ENCODE data around the gene CALHM1. TPM values are rescaled to one million over a fixed set of nuclear protein-coding genes. Genes with fewer than 3 reads are reported as not detected.

CALHM1 gene
- polyA plus RNA-seq, 4 donors, result 0.06 to 0.09 (median 0.07) TPM

GRCh38 chr10:103457176-103457712, 1.5 kb downstream of the CALHM1 start:
- no peak for DNase-seq (ENCODE audit: low read depth in 4 of 4, low spot score in 3 of 4)

- no peak for DNase-seq (ENCODE audit: low read depth in 4 of 4, low spot score in 3 of 4)
Measured at GRCh38 chr10:103456074-103456660, 2.5 kb downstream of the CALHM1 start.

- DNase-seq (ENCODE audit: low read depth in 4 of 4, low spot score in 3 of 4), result no peak
Measured at GRCh38 chr10:103455235-103455634, 3.5 kb downstream of the CALHM1 start.

GRCh38 chr10:103454026-103454425, 4.7 kb downstream of the CALHM1 start:
- DNase-seq (ENCODE audit: low read depth in 4 of 4, low spot score in 3 of 4), result no peak

GRCh38 chr10:103452506-103453230, 6.0 kb downstream of the CALHM1 start:
- no peak for DNase-seq (ENCODE audit: low read depth in 4 of 4, low spot score in 3 of 4)

- peak; percentile 33 to 52 (median 40) for DNase-seq (ENCODE audit: low read depth in 4 of 4, low spot score in 3 of 4)
Measured at GRCh38 chr10:103451831-103452505, 6.7 kb downstream of the CALHM1 start, which contains the start of gene CALHM2. CALHM2 (minus strand) TSS chr10:103452370; CDS start chr10:103449941, 2,429 bp downstream.

GRCh38 chr10:103451091-103451813, 7.4 kb downstream of the CALHM1 start:
- DNase-seq (ENCODE audit: low read depth in 4 of 4, low spot score in 3 of 4), result no peak

- DNase-seq (ENCODE audit: low read depth in 4 of 4, low spot score in 3 of 4), result no peak
Measured at GRCh38 chr10:103450201-103450695, 8.5 kb downstream of the CALHM1 start.

- no peak for DNase-seq (ENCODE audit: low read depth in 4 of 4, low spot score in 3 of 4)
Measured at GRCh38 chr10:103449208-103450144, 9.2 kb downstream of the CALHM1 start.

- DNase-seq (ENCODE audit: low read depth in 4 of 4, low spot score in 3 of 4), result no peak
Measured at GRCh38 chr10:103448746-103449145, 10.0 kb downstream of the CALHM1 start.

- DNase-seq (ENCODE audit: low read depth in 4 of 4, low spot score in 3 of 4), result no peak
Measured at GRCh38 chr10:103447187-103447586, 11.5 kb downstream of the CALHM1 start.

GRCh38 chr10:103445767-103446567, 12.7 kb downstream of the CALHM1 start:
- no peak for DNase-seq (ENCODE audit: low read depth in 4 of 4, low spot score in 3 of 4)

GRCh38 chr10:103445366-103445765, 13.3 kb downstream of the CALHM1 start:
- DNase-seq (ENCODE audit: low read depth in 4 of 4, low spot score in 3 of 4), result no peak

GRCh38 chr10:103444478-103444877, 14.2 kb downstream of the CALHM1 start:
- DNase-seq (ENCODE audit: low read depth in 4 of 4, low spot score in 3 of 4), result no peak

- no peak for DNase-seq (ENCODE audit: low read depth in 4 of 4, low spot score in 3 of 4)
Measured at GRCh38 chr10:103443475-103444185, 15.1 kb downstream of the CALHM1 start.

- DNase-seq (ENCODE audit: low read depth in 4 of 4, low spot score in 3 of 4), result no peak
Measured at GRCh38 chr10:103442031-103442461, 16.7 kb downstream of the CALHM1 start.

- DNase-seq (ENCODE audit: low read depth in 4 of 4, low spot score in 3 of 4), result no peak
Measured at GRCh38 chr10:103441611-103442010, 17.1 kb downstream of the CALHM1 start.

- no peak for DNase-seq (ENCODE audit: low read depth in 4 of 4, low spot score in 3 of 4)
Measured at GRCh38 chr10:103441206-103441605, 17.5 kb downstream of the CALHM1 start.
